MG63 (cell line): ENCODE results near the gene TTLL5. TPM values are rescaled to one million over a fixed set of nuclear protein-coding genes. Genes with fewer than 3 reads are reported as not detected.

Source experiments
- DNase-seq: peaks from one replicate; pipeline ENCODE4 v3.0.0-alpha.2; 2020
- H3K27me3 ChIP-seq: fragments of 250-450 bp; sonication (Bioruptor Pico); 2 replicates; pipeline ENCODE4 v1.5.1; 2020; ENCODE audit warnings: mild to moderate bottlenecking, moderate library complexity
- H3K36me3 ChIP-seq: fragments of 250-450 bp; sonication (Bioruptor Pico); 2 replicates; pipeline ENCODE4 v1.5.1; 2020; ENCODE audit warnings: mild to moderate bottlenecking, moderate library complexity
- H3K4me3 ChIP-seq: fragments of 250-450 bp; sonication (Bioruptor Pico); 2 replicates; pipeline ENCODE4 v1.5.1; 2020; ENCODE audit warnings: mild to moderate bottlenecking, moderate library complexity
- H3K9me3 ChIP-seq: fragments of 250-450 bp; sonication (Bioruptor Pico); 2 replicates; pipeline ENCODE4 v1.5.1; 2020; ENCODE audit warnings: mild to moderate bottlenecking, moderate library complexity
- total RNA-seq: library from RNA; depleted of rRNA; stranded (reverse); fragments of >200 nt; shearing (Covaris generic); gene quantifications from 2 replicates; pipeline ENCODE4 v1.2.3, GENCODE V29; 2014; ENCODE audit warnings: low replicate concordance

TTLL5 gene
- total RNA-seq, 1 experiment from 2014 or later, result 12.9 TPM

DNA sequence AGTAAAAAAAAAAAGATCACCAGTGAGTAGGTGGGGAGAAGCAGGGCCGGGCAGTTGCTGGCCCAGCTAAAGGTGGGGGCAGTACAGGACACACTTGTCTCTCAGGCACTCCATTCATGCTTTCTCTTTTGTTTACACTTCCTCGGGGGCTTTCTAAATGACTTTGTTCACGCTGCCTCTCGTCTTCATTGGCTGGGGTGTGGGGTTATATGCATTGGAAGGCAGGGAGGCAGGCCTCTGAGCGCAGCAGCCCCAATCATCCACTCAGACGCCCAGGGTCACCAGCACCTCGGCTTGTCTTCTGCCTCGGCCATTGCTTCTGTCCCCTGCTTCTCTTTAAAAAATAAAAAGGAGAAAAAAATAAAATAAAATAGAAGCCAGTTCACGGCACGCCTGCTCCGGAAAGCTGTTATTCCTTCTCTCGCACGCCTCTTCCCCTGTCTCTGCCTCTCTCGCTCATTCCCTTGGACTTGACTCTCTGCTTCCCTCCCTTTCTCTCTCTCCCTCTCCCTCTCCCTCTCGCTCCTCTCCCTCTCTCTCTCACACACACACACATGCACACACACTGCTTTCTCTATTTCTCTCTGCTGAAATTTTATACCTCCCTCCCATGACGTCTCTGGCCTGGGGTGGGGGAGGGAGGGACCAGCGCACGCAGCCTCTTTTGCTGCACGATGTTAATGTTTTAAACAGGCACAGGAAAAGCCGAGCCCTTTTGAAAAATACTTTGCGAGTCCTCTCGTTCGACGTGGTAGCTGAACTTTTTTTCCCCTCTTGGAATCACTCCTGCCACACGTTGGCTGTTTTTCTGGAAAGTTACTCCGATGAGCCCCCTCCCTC is 320.6 kb downstream of the TTLL5 start, which contains the start of gene TGFB3:
Gene TGFB3 (minus strand): TSS at position 570 of the 840 bp plus-strand sequence. CDS start 1,102 bp downstream, outside the sequence.
- Histone ChIP-seq H3K9me3 (no peaks in the 10 kb centered on the region), H3K36me3 (no peaks in the 10 kb centered on the region), H3K4me3 (peak within 1 kb of the TSS; percentile 62), H3K27me3 (no peaks in the 10 kb centered on the region)
- DNase-seq, result peak; percentile 68

DNA sequence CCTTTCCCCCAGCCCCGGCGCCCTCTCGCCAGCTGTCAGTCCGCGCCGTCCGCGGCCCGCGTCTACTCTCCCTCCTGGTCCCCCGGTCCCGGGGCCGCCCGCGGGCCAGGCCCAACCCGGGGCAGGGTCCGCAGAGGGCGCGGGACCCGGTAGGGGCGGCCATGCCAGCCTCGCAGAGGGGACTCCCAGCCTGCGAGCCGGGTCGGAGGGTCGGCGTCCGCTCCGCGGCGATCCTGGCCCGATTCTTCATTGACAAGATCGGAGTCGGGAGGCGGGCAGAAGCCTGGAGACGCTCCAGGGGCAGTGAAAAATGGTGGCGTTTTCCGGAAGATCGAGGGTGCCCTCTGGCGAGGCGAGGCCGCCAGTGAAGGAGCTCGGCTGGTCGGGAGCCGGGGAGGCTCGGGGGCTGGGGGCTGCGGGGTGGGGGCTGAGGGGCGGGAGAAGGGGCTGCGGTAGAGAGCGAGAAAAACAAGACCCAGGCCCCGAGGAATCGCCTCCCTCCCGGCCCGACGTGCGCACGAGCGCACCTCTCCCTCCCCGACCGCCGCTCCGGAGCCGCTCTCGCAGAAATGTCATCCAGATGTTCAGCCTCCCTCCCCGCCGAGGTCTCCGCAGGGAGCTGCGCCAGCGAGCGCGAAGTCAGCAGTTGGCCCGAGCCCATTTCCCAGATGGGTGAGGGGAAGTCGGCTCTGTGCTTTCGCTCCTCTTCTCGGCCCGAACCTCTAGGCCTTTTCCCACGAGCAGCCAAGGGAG is 321.4 kb downstream of the TTLL5 start:
- peak; percentile 66 for DNase-seq
- no peaks in the 10 kb centered on the region for H3K9me3 ChIP-seq

DNA sequence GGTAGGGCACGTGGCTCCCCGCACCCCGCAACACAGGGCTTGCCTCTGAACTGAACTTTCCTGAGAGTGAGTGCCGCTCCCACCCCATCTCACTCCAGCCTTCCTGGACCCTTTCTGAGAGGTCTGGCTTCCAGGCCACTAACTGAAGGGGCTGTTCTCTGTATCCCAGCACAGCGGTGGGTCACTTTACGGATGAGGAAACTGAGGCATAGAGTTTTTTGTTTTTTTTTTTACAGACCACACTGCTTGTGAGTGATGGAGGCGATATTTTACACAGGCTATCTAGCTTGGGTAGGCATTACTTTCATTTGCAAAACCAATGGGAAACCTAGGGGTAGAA is 321.9 kb downstream of the TTLL5 start:
- DNase-seq, result no peak
- H3K36me3 ChIP-seq, result no peaks in the 10 kb centered on the region
- peak overlapping the region; percentile 14; the same call in 1 of the 2 replicates for H3K4me3 ChIP-seq
- H3K27me3 ChIP-seq, result no peaks in the 10 kb centered on the region
- H3K9me3 ChIP-seq, result no peaks in the 10 kb centered on the region

More for the DNA sequence above, 321.4 kb downstream of the TTLL5 start:
- peak overlapping the region; percentile 62 for H3K4me3 ChIP-seq
- H3K36me3 ChIP-seq, result no peaks in the 10 kb centered on the region
- no peaks in the 10 kb centered on the region for H3K27me3 ChIP-seq

- H3K9me3 ChIP-seq, result no peaks in the 10 kb centered on the region
- H3K27me3 ChIP-seq, result no peaks in the 10 kb centered on the region
- no peaks in the 10 kb centered on the region for H3K36me3 ChIP-seq
- no peak for DNase-seq
- H3K4me3 ChIP-seq, result no peak overlapping the region
These were observed 323.6 kb downstream of the TTLL5 start for GRCh38 chr14:75984674-75985073.

DNA sequence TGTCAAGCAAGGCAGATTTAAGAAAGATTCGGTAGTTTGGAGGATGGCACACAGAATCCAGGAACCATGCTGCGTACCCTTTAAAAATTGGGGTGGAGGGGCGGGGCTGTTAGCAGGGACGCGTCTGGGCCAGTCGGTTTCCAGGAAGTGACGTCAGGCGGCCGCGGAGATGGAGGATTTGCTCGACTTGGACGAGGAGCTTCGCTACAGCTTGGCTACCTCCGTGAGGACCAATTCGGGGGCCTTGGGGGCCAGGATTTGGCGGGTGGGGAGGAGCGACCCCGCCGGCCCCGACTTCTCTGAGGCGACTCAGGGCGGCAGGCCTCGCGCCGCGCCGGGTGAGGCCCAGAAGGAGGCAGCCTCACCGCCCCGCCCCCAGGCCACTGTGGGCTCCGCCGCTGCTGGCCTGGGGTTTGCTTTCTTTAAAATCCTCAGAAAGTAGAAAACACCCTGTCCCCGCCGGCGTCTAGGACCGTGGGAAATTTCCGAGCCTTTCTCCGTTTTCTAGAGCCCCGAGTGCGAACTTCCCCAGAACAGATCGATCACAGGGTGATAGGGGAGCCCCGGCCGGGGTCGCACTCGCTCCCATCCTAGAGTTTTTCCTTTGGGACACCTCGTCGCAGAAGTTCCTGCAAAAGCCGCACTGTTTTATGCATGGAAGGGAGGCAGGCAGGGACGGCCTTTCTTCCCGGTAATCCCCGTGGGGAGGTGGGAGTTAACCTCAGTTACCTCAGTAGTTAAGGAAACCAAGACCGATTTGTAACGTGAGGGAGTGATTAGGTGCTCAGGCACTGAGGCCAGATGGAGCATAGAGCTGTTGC is 324.8 kb downstream of the TTLL5 start, which contains the start of gene IFT43:
Gene IFT43 (plus strand): TSS at position 146 of the 821 bp plus-strand sequence. CDS start 24 bp downstream, at position 170.
- H3K9me3 ChIP-seq, result no peaks in the 10 kb centered on the region
- peak; percentile 79 for DNase-seq
- H3K27me3 ChIP-seq, result no peaks in the 10 kb centered on the region
- no peaks in the 10 kb centered on the region for H3K36me3 ChIP-seq
- H3K4me3 ChIP-seq, result peak within 1 kb of the TSS; percentile 79

DNA sequence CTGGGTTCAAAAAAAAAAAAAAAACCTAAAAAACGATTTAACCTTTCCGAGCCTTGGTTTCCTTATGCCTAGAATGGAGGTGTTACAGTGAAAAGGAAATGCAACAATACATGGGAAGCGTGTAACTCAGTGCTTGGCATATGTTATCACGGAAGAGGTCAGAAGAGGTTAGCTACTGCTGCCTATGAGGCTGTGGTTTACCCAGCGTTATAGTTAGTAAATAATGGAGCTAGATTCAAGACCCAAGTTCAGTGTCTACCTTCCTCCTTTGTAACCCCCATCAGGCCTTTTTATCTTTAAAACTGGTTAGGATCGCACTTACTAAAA is 325.4 kb downstream of the TTLL5 start:
- H3K9me3 ChIP-seq, result no peaks in the 10 kb centered on the region
- H3K36me3 ChIP-seq, result no peaks in the 10 kb centered on the region
- H3K27me3 ChIP-seq, result no peaks in the 10 kb centered on the region
- peak overlapping the region; percentile 79 for H3K4me3 ChIP-seq
- DNase-seq, result no peak

DNA sequence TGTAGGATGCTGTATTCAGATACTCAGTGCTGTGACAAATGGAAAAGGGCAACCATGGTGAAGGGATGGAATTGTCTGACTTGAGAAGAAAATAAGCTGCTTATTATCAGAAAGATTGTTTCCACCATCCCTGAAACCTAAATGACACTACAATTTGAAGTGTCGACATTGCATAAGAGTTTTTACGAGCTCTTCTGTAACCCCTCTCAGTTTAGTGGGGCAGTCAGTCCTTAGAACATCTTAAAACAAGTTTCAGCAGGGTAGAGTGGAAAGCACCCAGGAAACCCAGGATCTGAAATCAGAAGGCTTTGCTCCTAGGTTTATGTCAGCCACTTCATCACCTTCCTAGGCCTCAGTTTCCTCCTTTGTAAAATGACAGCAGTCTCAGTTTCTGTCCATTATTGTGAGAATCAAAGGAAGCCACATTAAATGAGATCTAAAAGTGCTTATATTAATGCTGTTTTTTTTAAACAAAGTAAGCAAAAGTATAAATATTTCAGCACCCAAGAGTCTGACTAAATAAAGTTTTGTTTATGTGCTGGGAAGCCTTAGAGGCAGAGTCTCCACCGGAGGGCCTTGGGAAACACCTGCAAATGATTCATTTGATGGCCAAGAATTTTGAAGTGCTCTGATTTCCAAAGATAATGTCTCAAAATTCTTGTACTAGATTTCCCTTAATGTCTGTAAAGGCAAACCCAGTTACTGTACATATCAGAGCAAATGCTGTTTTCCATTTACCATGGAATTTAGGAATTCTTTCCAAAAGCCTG is 326.3 kb downstream of the TTLL5 start:
- no peaks in the 10 kb centered on the region for H3K27me3 ChIP-seq
- H3K36me3 ChIP-seq, result no peaks in the 10 kb centered on the region
- no peaks in the 10 kb centered on the region for H3K9me3 ChIP-seq
- DNase-seq, result no peak
- no peak overlapping the region for H3K4me3 ChIP-seq

DNA sequence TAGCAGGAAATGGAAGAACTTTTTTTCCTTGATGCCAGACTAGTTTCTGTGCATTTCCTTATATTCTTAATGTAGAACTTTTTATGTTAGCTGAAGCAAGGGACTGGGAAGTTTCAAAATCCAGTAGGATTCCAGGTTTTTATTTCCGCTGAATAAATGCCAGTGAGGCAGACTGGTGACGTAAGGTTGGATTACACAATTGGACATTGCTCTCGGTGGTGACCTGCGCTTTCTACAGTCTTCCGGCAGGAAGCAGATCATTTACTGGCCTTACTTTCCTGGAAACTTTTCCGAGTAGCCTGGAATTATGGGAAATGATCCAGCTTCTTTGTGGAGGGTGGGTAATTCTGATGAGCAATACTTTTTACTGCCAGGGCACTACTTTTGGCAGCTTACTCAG is 328.1 kb downstream of the TTLL5 start:
- Histone ChIP-seq H3K36me3 (no peaks in the 10 kb centered on the region), H3K4me3 (no peak overlapping the region), H3K27me3 (no peaks in the 10 kb centered on the region), H3K9me3 (no peaks in the 10 kb centered on the region)
- DNase-seq, result no peak

- no peaks in the 10 kb centered on the region for H3K36me3 ChIP-seq
These were observed 329.3 kb downstream of the TTLL5 start for GRCh38 chr14:75990297-75990696.

DNA sequence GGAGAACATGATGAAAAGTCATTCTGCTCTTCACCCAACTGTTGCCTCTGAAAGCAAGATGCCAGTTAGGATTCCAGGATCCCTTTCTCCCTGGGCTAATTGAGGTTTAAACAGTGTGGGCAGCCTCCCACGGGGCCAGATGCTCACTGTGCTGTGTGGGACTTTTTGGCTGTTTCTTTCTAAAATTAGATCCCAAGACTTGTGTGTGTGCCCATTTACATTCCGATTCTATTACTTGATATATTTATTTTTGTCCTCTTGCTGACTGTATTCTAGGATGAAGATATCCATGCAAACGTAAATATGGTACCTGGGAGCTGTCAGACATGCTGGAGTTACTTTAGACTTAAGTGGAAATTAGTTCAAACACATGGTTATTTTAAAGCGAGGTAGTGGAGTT is 330.7 kb downstream of the TTLL5 start:
- no peaks in the 10 kb centered on the region for H3K9me3 ChIP-seq
- no peaks in the 10 kb centered on the region for H3K27me3 ChIP-seq
- no peaks in the 10 kb centered on the region for H3K36me3 ChIP-seq
- DNase-seq, result no peak
- H3K4me3 ChIP-seq, result no peak overlapping the region

More at GRCh38 chr14:75990297-75990696, 329.3 kb downstream of the TTLL5 start:
- no peak overlapping the region for H3K4me3 ChIP-seq
- no peak for DNase-seq
- H3K9me3 ChIP-seq, result no peaks in the 10 kb centered on the region
- no peaks in the 10 kb centered on the region for H3K27me3 ChIP-seq

DNA sequence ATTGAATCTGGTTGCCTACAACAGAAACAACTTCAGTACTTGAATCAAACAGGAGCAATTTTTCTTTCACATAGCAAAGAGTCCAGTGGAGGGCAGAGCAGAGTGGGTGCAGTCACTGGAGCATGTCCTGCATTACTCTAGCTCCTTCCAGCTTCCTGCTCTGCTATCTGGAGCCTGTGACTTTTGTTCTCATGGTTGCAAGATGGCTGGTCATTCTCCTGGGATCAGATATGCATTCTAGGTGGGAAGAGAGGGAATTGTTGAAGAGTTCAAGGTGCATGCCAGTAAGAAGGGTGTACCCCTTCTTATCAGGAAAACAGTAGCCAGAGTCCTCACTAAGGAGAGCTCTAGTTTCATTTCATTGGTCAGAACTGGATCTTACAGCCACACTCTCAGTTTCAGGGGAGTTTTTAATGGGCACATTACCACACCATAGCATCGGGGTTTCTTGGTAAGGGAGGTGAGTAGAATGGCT is 332.6 kb downstream of the TTLL5 start:
- no peaks in the 10 kb centered on the region for H3K36me3 ChIP-seq
- DNase-seq, result no peak
- H3K4me3 ChIP-seq, result no peak overlapping the region

GRCh38 chr14:75995372-75996041 is 334.5 kb downstream of the TTLL5 start:
- no peak for DNase-seq
- H3K27me3 ChIP-seq, result no peaks in the 10 kb centered on the region
- no peaks in the 10 kb centered on the region; the same call in 1 of the 2 replicates for H3K36me3 ChIP-seq
- no peak overlapping the region for H3K4me3 ChIP-seq
- no peaks in the 10 kb centered on the region for H3K9me3 ChIP-seq

More for the DNA sequence above, 332.6 kb downstream of the TTLL5 start:
- Histone ChIP-seq H3K27me3 (no peaks in the 10 kb centered on the region), H3K9me3 (no peaks in the 10 kb centered on the region)

DNA sequence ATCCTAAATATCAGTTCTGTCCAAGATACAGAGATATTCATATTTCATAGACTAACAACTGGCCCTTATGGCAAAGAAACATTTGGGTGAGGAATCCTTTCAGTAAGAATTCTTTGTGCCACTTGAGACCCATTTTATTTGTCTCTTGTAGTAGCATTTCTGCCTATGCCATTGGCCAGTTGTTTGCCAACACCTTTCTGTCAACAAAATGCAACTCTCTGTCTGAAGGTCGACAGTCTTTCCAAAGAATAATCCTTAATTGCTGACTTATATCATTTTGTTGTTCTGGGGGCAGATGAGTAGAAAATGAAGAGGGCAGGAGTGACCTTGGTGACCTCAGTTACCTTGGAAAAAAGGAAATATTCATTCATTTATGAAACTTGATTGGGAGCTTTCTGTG is 335.4 kb downstream of the TTLL5 start:
- H3K4me3 ChIP-seq, result no peak overlapping the region
- H3K36me3 ChIP-seq, result no peaks in the 10 kb centered on the region; the same call in 1 of the 2 replicates
- DNase-seq, result no peak

GRCh38 chr14:75999511-76000190 is 338.6 kb downstream of the TTLL5 start:
- H3K4me3 ChIP-seq, result no peak overlapping the region
- no peaks in the 10 kb centered on the region; the same call in 1 of the 2 replicates for H3K36me3 ChIP-seq
- DNase-seq, result no peak
- H3K9me3 ChIP-seq, result no peaks in the 10 kb centered on the region; the same call in 1 of the 2 replicates
- no peaks in the 10 kb centered on the region for H3K27me3 ChIP-seq

More for the DNA sequence above, 335.4 kb downstream of the TTLL5 start:
- Histone ChIP-seq H3K27me3 (no peaks in the 10 kb centered on the region), H3K9me3 (no peaks in the 10 kb centered on the region)

DNA sequence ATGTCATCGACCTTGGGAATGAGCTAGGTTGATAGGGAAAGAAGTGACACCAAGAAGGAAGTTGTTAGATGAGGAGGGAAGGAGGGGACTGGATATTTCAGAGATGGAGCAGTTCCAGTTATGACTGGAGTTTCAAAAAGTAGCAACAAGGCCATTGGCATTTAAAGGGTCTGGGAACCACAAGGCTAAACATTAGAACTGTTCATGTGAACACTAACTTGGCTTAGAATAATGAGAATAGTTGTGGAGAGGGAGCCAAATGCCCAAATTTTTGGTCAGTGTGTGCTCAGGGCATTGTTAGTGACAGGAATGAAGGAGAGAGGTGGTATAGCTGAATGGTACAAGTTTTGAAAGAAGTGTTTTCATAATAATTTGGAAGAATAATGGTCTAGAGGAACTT is 341.3 kb downstream of the TTLL5 start:
- DNase-seq, result no peak
- H3K9me3 ChIP-seq, result no peaks in the 10 kb centered on the region; the same call in 1 of the 2 replicates
- H3K4me3 ChIP-seq, result no peak overlapping the region
- peaks cover 3% of the 10 kb centered on the region for H3K36me3 ChIP-seq
- H3K27me3 ChIP-seq, result no peaks in the 10 kb centered on the region
